Fibroblast of pulmonary artery (primary cell): ENCODE results near the gene ZNF423.
"Not testable (repeated sequence)": the region's sequence is repeated elsewhere in the genome, so short reads cannot be mapped to it uniquely, and the experiment has no call there.

Source experiments
- DNase-seq: peaks from one replicate; pipeline ENCODE4 v3.0.0-alpha.2; 2010; ENCODE audit warnings: low read depth
- H3K4me3 ChIP-seq: replicated peaks from 2 replicates; pipeline ENCODE4 v1.5.1; 2011; ENCODE audit warnings: low read depth, mild to moderate bottlenecking, control low read depth, low read length, moderate library complexity
- CTCF ChIP-seq: IDR thresholded peaks from 2 replicates; pipeline ENCODE4 v1.5.1; 2011; ENCODE audit warnings: mild to moderate bottlenecking, control low read depth, low read length, inconsistent platforms; ENCODE audit errors: missing control alignments

ZNF423 gene

DNA sequence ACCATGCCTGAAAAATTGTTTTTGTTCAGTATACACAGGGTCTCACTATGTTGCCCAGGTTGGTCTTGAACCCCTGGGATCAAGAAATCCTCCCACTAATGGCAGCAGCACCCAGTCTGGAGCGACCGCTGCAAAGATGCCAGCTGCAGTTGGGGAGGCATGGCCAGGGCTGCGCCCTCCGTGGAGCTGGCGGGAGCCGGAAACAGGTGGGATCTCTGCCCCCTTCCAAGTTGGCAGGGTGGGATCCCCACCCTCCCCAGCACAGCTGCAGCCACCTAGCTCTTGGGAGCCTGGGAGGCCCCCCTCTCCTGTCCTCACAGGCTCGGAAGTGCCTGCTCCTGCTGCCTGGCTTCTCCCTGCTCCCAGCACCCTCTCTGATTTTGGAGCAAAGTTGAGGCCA lies 176.8 kb downstream of the ZNF423 start:
- no peak for DNase-seq
- no peak for TF ChIP-seq CTCF
- H3K4me3 ChIP-seq, result no peak overlapping the region

DNA sequence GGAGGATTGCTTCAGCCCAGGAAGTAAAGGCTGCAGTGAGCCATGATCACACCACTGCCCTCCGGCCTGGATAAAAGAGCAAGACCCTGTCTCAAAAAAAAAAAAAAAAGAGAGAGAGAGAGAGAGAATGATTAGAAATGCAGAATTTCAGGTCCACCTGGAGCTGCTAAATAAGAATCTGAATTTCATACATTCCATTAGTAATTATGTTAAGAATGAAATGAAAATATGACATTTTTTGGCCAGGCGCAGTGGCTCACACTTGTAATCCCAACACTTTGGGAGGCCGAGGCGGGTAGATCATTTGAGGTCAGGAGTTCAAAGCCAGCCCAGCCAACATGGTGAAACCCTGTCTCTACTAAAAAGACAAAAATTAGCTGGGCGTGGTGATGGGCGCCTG lies 178.3 kb downstream of the ZNF423 start:
- DNase-seq, H3K4me3 ChIP-seq: not testable (repeated sequence)

DNA sequence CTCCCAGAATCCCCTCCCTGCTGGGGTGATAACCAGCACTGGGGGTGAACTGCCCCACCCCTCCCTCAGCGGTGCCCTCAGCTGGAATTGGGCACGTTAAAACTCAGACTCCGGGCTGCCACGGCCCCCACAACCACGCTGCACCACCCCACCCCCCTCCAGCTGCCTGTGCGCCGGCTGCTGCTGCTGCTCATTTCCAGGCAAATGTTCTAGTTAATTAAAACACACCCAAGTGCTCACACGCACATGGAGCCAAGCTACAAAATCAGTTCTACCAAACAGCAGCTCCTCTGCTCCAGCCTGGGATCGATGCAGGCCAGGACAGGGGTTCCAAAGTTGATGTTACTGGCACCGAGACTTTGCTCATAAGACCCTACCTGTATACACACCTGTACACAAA lies 180.5 kb downstream of the ZNF423 start:
- TF ChIP-seq CTCF, result no peak

GRCh38 chr16:49674990-49675389 lies 180.9 kb downstream of the ZNF423 start:
- no peak for DNase-seq
- no peak for TF ChIP-seq CTCF
- no peak overlapping the region for H3K4me3 ChIP-seq

More for the DNA sequence above, 180.5 kb downstream of the ZNF423 start:
- no peak overlapping the region for H3K4me3 ChIP-seq
- DNase-seq, result no peak

DNA sequence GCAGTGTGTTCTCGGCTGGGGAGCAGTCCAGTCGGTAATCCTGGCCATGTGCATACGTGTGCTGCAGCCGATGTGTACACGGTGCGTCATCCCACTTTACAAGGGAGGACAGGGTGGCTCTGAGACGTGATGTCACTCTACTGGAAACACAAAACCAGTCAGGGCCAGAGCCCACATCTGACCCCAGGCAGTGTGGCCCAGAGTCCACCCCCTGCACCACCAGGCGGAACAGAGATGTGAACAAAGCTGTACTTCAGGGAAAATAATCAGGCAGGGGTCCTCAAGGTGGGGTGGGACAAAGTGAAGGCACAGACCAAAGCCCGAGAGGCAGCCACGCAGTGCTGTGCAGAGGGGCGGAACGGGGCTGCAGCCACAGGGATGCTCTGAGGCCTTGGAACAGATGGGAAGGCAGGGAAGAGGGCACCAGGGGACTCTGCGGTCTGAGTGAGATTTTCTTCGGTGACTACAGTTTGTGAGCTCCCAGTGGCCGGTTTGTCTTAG lies 181.5 kb downstream of the ZNF423 start:
- no peak overlapping the region for H3K4me3 ChIP-seq
- TF ChIP-seq CTCF, result no peak
- DNase-seq, result no peak

DNA sequence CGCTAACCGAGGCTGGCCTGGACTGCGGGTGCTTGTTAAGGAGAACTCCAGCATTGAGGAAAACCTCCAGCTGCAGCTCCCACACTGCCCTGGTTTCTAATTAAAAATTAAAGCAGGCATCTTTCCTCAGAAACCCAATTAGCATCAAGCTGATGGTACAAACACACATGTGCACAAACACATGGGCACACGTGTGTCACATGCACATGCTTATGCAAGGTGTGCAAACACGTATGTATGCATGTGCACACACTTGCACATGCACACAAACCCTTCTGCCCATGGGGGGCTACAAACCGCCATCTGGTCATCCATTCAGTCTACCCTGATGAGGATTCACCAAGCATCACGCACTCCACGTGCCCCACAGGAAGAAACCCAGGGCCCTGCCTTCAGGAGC lies 182.5 kb downstream of the ZNF423 start:
- no peak for TF ChIP-seq CTCF
- DNase-seq, result no peak
- H3K4me3 ChIP-seq, result no peak overlapping the region

DNA sequence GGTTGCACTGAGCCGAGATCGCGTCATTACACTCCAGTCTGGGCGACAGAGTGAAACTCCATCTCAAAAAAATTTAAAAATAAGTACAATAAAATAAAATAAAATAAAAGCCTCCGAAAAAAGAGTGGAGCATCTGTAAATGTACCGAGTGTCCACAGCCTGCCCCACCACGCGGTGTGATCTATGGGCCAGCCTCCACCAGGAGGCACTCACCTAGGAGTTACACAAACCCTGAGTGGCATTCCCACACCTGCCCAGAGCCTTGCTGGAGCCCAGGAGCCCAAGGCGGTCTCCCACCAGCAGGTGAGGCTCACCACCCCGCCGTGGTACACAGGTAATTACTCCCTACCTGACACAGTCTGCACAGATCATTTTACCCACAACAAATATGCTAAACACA lies 183.2 kb downstream of the ZNF423 start:
- H3K4me3 ChIP-seq, result no peak overlapping the region
- DNase-seq, result no peak
- TF ChIP-seq CTCF, result no peak
